GM18499 (cell line): ENCODE data around the gene STXBP5.
"Not testable (repeated sequence)": the region's sequence is repeated elsewhere in the genome, so short reads cannot be mapped to it uniquely, and the experiment has no call there.

Experiments used
- ATAC-seq: cut with Tn5 transposase; IDR thresholded peaks from one replicate; pipeline ENCODE4 v1.9.1; 2021; ENCODE audit warnings: moderate number of reproducible peaks; ENCODE audit not compliant: insufficient read depth, unreplicated experiment

STXBP5 gene

GRCh38 chr6:147234685-147235084 is 30.5 kb downstream of the STXBP5 start:
- no peak for ATAC-seq

GRCh38 chr6:147238164-147238563 is 33.9 kb downstream of the STXBP5 start:
- ATAC-seq = no peak

GRCh38 chr6:147238906-147239305 is 34.7 kb downstream of the STXBP5 start:
- no peak for ATAC-seq

- no peak for ATAC-seq
Observed at GRCh38 chr6:147244832-147245231, 40.6 kb downstream of the STXBP5 start.

GRCh38 chr6:147245693-147246092 is 41.5 kb downstream of the STXBP5 start:
- no peak for ATAC-seq

GRCh38 chr6:147246853-147247635 is 42.8 kb downstream of the STXBP5 start:
- no peak for ATAC-seq

- no peak for ATAC-seq
Observed at GRCh38 chr6:147248859-147249258, 44.6 kb downstream of the STXBP5 start.

- no peak for ATAC-seq
Observed at GRCh38 chr6:147251072-147251471, 46.9 kb downstream of the STXBP5 start.

- ATAC-seq = not testable (repeated sequence)
Observed at GRCh38 chr6:147254929-147255473, 50.8 kb downstream of the STXBP5 start.

- ATAC-seq = no peak
Observed at GRCh38 chr6:147255948-147256674, 51.9 kb downstream of the STXBP5 start.

GRCh38 chr6:147257760-147258159 is 53.5 kb downstream of the STXBP5 start:
- ATAC-seq = no peak

- ATAC-seq = no peak
Observed at GRCh38 chr6:147260091-147260490, 55.9 kb downstream of the STXBP5 start.

- no peak for ATAC-seq
Observed at GRCh38 chr6:147262946-147263345, 58.7 kb downstream of the STXBP5 start.

GRCh38 chr6:147266821-147267220 is 62.6 kb downstream of the STXBP5 start:
- ATAC-seq = no peak

GRCh38 chr6:147267658-147268057 is 63.4 kb downstream of the STXBP5 start:
- no peak for ATAC-seq

- ATAC-seq = no peak
Observed at GRCh38 chr6:147268254-147268653, 64.0 kb downstream of the STXBP5 start.

GRCh38 chr6:147274012-147274411 is 69.8 kb downstream of the STXBP5 start:
- ATAC-seq = no peak

- ATAC-seq = no peak
Observed at GRCh38 chr6:147274776-147275175, 70.6 kb downstream of the STXBP5 start.

- ATAC-seq = no peak
Observed at GRCh38 chr6:147278891-147279290, 74.7 kb downstream of the STXBP5 start.

GRCh38 chr6:147279427-147279826 is 75.2 kb downstream of the STXBP5 start:
- ATAC-seq = no peak

GRCh38 chr6:147281895-147282565 is 77.8 kb downstream of the STXBP5 start:
- no peak for ATAC-seq
